DOHH2 (cell line): Measurements from ENCODE around the gene OLFM2.

Source experiments
- H3F3A ChIP-seq: fragments of 200-600 bp; sonication (generic), shearing (Covaris generic); 2 replicates; pipeline ENCODE4 v1.6.0; 2016; ENCODE audit warnings: antibody characterized with exemption, mild to moderate bottlenecking; ENCODE audit not compliant: control insufficient read depth, insufficient read depth
- H3K27ac ChIP-seq: fragments of 200-600 bp; sonication (generic); 2 replicates; pipeline ENCODE4 v1.5.1; 2014; ENCODE audit warnings: low read depth, mild to moderate bottlenecking, low read length, moderate library complexity
- H3K27me3 ChIP-seq: fragments of 200-600 bp; sonication (generic); 2 replicates; pipeline ENCODE4 v1.6.1; 2014; ENCODE audit warnings: mild to moderate bottlenecking, low read length, mixed read lengths; ENCODE audit not compliant: control insufficient read depth
- H3K36me3 ChIP-seq: fragments of 200-600 bp; sonication (generic); 2 replicates; pipeline ENCODE4 v1.6.1; 2014; ENCODE audit warnings: mild to moderate bottlenecking, low read length, moderate library complexity, mixed read lengths; ENCODE audit not compliant: control insufficient read depth
- H3K4me1 ChIP-seq: fragments of 200-600 bp; sonication (generic); 2 replicates; pipeline ENCODE4 v1.6.1; 2014; ENCODE audit warnings: mild to moderate bottlenecking, low read length, mixed read lengths; ENCODE audit not compliant: control insufficient read depth
- H3K4me2 ChIP-seq: fragments of 200-600 bp; sonication (generic); 2 replicates; pipeline ENCODE4 v1.6.0; 2014; ENCODE audit warnings: mild to moderate bottlenecking, low read length, moderate library complexity
- H3K4me3 ChIP-seq: fragments of 200-600 bp; sonication (generic); 2 replicates; pipeline ENCODE4 v1.5.1; 2014; ENCODE audit warnings: mild to moderate bottlenecking, low read length, mixed read lengths
- H3K79me2 ChIP-seq: fragments of 200-600 bp; sonication (generic); 2 replicates; pipeline ENCODE4 v1.6.1; 2014; ENCODE audit warnings: mild to moderate bottlenecking, low read length, mixed read lengths; ENCODE audit not compliant: control insufficient read depth
- H3K9me2 ChIP-seq: fragments of 200-600 bp; sonication (generic); replicated peaks from 2 replicates; pipeline ENCODE4 v1.6.1; 2014; ENCODE audit warnings: mild to moderate bottlenecking, low read length, mixed read lengths; ENCODE audit not compliant: control insufficient read depth
- H3K9me3 ChIP-seq: fragments of 200-600 bp; sonication (generic); 2 replicates; pipeline ENCODE4 v1.6.1; 2014; ENCODE audit warnings: antibody characterized with exemption, low read length, mixed read lengths; ENCODE audit not compliant: control insufficient read depth, insufficient read depth
- H4K20me1 ChIP-seq: fragments of 200-600 bp; sonication (generic); 2 replicates; pipeline ENCODE4 v1.6.0; 2014; ENCODE audit warnings: low read depth, mild to moderate bottlenecking, antibody characterized with exemption, low read length, moderate library complexity; ENCODE audit not compliant: control insufficient read depth, insufficient read depth
- CTCF ChIP-seq: fragments of 200-600 bp; sonication (generic); IDR thresholded peaks from one replicate; pipeline ENCODE4 v1.5.1; 2014; ENCODE audit warnings: antibody characterized with exemption, mild to moderate bottlenecking, low read depth, low read length; ENCODE audit not compliant: poor library complexity, severe bottlenecking
- EZH2phosphoT487 ChIP-seq: fragments of 200-600 bp; sonication (generic); IDR thresholded peaks from 2 replicates; pipeline ENCODE4 v1.6.1; 2017; ENCODE audit warnings: borderline replicate concordance, mild to moderate bottlenecking, antibody characterized with exemption, low read length, moderate library complexity, mixed read lengths

The OLFM2 gene

GRCh38 chr19:9872618-9873242 is 63.6 kb downstream of the OLFM2 start:
- Histone ChIP-seq H3K4me3 (no peak overlapping the region), H3K9me2 (no peaks in the 10 kb centered on the region)
- no peak for TF ChIP-seq CTCF
- no peak for TF ChIP-seq EZH2phosphoT487

GRCh38 chr19:9871626-9872338 is 64.5 kb downstream of the OLFM2 start:
- Histone ChIP-seq H3K27ac (no peak overlapping the region), H4K20me1 (no peaks in the 10 kb centered on the region), H3F3A (no peaks in the 10 kb centered on the region), H3K4me3 (no peak overlapping the region), H3K36me3 (no peaks in the 10 kb centered on the region), H3K9me2 (no peaks in the 10 kb centered on the region), H3K79me2 (no peaks in the 10 kb centered on the region), H3K27me3 (no peaks in the 10 kb centered on the region), H3K9me3 (no peaks in the 10 kb centered on the region), H3K4me1 (no peaks in the 10 kb centered on the region), H3K4me2 (no peak overlapping the region)
- no peak for TF ChIP-seq CTCF
- no peak for TF ChIP-seq EZH2phosphoT487

More at GRCh38 chr19:9872618-9873242, 63.6 kb downstream of the OLFM2 start:
- Histone ChIP-seq H3K27ac (no peak overlapping the region), H3K4me1 (no peaks in the 10 kb centered on the region), H4K20me1 (no peaks in the 10 kb centered on the region), H3K36me3 (no peaks in the 10 kb centered on the region), H3K27me3 (no peaks in the 10 kb centered on the region), H3F3A (no peaks in the 10 kb centered on the region), H3K79me2 (no peaks in the 10 kb centered on the region), H3K9me3 (no peaks in the 10 kb centered on the region), H3K4me2 (no peak overlapping the region)

GRCh38 chr19:9868983-9869617 is 67.2 kb downstream of the OLFM2 start:
- no peaks in the 10 kb centered on the region for H3F3A ChIP-seq
- H3K9me2 ChIP-seq: no peaks in the 10 kb centered on the region
- TF ChIP-seq EZH2phosphoT487 (no peak), CTCF (no peak)
- no peaks in the 10 kb centered on the region for H3K9me3 ChIP-seq
- no peaks in the 10 kb centered on the region for H3K36me3 ChIP-seq
- H3K4me3 ChIP-seq: no peak overlapping the region
- peaks cover 2% of the 10 kb centered on the region; the same call in 1 of the 2 replicates for H3K27me3 ChIP-seq
- H3K4me1 ChIP-seq: no peaks in the 10 kb centered on the region
- no peak overlapping the region for H3K27ac ChIP-seq
- H4K20me1 ChIP-seq: no peaks in the 10 kb centered on the region
- H3K4me2 ChIP-seq: no peak overlapping the region
- no peaks in the 10 kb centered on the region for H3K79me2 ChIP-seq
